ENCODE results near the gene SEMA3C.

Gene SEMA3C

DNA sequence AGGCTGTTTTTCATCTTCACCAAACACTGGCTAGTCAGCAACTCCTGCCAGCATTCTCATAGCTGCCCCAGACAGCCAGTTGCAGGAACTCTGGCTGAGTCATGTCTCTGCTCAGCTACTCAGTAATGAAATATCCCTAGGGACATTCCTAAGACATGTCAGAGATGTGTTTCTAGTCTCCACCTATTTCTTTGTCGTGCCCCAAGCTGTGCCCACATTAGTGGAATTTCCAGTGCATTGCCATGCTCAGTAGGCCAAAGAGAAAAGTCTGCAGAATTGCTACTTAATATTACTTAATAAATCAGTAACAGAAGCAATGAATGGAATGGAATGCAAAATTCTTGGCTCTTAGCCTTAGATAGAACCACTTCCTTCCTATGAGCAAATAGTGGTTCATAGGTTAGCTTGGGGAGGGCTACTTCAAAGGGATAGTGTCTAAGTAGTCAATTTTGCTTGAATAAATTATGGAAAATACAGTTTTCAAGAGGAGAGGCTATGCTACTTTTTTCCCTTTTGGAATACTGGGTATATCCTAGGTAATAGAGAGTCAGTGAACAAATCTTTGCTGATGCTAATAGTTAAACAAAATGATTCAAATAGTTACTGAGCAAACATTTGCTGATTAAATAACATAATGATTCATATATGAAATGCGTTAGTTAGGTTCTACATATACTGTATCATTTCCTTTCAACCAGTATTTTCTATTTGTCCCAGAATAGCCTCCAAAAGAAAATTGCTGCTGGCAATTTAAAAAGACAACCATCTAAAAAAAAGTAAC is 23.6 kb upstream of the SEMA3C start:
- peak; percentile 93 for DNase-seq (ENCODE audit: low read depth)
- TF ChIP-seq, protein P1, sequence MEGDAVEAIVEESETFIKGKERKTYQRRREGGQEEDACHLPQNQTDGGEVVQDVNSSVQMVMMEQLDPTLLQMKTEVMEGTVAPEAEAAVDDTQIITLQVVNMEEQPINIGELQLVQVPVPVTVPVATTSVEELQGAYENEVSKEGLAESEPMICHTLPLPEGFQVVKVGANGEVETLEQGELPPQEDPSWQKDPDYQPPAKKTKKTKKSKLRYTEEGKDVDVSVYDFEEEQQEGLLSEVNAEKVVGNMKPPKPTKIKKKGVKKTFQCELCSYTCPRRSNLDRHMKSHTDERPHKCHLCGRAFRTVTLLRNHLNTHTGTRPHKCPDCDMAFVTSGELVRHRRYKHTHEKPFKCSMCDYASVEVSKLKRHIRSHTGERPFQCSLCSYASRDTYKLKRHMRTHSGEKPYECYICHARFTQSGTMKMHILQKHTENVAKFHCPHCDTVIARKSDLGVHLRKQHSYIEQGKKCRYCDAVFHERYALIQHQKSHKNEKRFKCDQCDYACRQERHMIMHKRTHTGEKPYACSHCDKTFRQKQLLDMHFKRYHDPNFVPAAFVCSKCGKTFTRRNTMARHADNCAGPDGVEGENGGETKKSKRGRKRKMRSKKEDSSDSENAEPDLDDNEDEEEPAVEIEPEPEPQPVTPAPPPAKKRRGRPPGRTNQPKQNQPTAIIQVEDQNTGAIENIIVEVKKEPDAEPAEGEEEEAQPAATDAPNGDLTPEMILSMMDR (IDR thresholded peaks at IDR 0.05; ENCODE audit: low read depth, low read length, missing control alignments), result no peak
- H3K4me3 ChIP-seq (ENCODE audit: low read depth, low read length), result no peak overlapping the region
- in situ Hi-C loops (cut with HindIII; ENCODE audit: low sequenced_read_pairs), result no loop called here

DNA sequence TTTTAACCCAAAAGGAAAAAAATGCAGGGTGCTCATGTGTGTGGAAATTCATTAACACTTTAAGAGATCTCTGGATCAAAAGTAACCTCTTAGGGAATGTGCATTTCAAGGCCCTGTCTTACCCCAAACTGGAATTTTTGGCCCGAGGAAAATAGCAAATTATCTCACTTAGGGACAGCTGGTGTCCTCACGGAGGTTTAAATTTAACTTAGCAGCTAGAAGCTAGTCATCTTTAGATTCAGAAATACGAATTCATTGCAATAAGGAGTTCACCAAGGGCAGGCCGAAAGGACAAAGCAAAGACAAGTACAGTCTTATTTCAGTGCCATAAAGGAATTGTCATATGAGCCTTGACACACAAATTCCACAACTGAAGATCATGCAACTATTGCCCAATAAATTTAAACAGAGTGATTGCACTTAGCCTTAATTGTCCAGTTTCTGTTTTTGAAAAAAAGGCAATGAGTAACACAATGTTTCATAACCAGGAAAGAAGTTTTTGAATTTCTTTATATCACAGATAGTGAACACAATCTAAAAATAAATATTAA is 22.4 kb upstream of the SEMA3C start:
- TF ChIP-seq, protein P1 (IDR thresholded peaks at IDR 0.05; ENCODE audit: low read depth, low read length, missing control alignments), result no peak
- no peak overlapping the region for H3K4me3 ChIP-seq (ENCODE audit: low read depth, low read length)
- DNase-seq (ENCODE audit: low read depth), result no peak
- in situ Hi-C loops (cut with HindIII; ENCODE audit: low sequenced_read_pairs), result no loop called here

DNA sequence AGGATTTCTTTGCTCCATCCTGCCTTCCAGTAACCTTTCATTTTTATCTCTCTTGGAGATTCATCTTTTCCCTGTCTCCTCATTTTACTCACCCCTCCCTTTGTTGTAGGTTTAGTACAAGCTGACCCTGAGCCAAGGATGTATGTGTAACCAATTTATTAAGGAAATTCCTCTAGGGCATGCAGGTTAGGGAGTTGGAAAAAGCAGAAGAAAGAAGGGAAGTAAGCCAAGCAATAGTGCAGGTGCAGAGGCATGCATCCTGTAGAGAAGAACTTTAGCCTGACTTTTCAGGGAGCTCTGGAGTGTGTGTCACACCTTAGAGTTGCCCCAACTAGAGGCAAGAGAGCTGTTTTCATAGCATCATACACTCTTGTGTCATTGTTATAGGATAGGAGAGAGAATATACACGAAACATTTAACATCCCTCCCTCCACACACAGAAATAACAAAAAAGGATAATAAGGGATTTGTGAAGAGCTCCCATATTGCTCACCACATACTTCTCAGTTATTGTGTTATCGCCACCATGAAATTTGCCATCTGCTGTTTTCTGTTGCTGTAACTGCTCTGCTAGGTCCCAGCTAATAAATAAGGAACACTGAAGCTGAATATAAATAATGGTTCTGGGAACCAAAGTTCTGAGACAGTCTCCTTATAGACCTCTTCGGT is 21.8 kb upstream of the SEMA3C start:
- TF ChIP-seq, protein P1 (IDR thresholded peaks at IDR 0.05; ENCODE audit: low read depth, low read length, missing control alignments), result no peak
- in situ Hi-C loops (cut with HindIII; ENCODE audit: low sequenced_read_pairs), result no loop called here
- DNase-seq (ENCODE audit: low read depth), result no peak
- H3K4me3 ChIP-seq (ENCODE audit: low read depth, low read length), result no peak overlapping the region

DNA sequence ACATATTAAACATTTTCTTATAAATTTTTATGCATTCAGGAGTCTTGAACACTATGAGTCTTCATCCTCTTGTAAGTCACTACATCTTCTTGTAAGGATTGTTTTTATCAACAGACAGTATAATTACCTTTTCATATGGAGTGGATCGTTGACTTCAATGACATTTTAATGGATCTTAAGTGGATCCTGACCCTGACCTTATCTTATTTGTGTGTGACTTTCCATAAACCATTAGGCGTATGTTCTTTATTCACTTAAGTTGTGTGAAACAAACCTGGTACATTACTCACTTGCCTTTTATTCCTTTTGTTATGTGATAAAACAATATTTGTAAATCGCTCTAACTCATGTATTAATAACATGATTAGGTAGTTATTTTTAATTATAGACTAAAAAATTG is 18.5 kb upstream of the SEMA3C start:
- TF ChIP-seq, protein P1 (IDR thresholded peaks at IDR 0.05; ENCODE audit: low read depth, low read length, missing control alignments), result no peak
- in situ Hi-C loops (cut with HindIII; ENCODE audit: low sequenced_read_pairs), result no loop called here
- no peak for DNase-seq (ENCODE audit: low read depth)
- no peak overlapping the region for H3K4me3 ChIP-seq (ENCODE audit: low read depth, low read length)

DNA sequence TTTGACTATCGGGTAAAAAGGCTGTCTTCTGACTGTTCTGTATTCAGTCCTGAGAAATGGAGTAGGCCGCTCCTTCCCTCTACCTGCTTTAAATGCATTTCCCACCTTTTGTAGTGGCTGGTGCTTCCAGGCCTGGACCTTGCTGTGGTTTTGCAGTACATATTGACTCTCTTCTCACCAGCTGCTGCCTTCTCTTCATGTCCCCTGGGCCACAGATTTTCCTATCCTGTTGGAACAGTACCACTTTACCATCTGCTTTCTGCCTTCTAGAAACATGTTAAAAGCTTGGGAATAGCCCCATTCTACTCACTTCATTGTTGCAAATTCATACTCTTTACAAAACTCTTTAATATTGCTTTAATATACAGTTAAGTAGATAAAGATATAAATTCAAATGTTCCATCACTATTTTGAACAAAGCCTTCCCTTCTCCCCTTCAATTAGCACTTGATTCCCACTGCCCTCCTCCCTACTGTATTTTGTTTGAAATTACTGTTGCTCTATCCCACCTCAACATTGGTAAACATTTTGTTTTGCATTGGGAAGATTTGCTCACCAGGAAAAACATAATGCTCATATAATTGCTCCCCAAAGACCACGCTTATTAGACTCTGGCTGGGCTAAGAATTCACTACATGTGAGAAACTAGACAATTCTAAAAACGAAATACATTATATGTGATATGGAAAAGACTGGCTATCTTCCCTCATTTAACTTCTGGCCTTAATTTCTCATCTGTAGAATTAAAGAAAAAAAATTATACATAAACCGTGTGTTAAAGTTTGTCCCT is 17.3 kb upstream of the SEMA3C start:
- no peak for DNase-seq (ENCODE audit: low read depth)
- no peak overlapping the region for H3K4me3 ChIP-seq (ENCODE audit: low read depth, low read length)
- TF ChIP-seq, protein P1 (IDR thresholded peaks at IDR 0.05; ENCODE audit: low read depth, low read length, missing control alignments), result no peak
- in situ Hi-C loops (cut with HindIII; ENCODE audit: low sequenced_read_pairs), result no loop called here

DNA sequence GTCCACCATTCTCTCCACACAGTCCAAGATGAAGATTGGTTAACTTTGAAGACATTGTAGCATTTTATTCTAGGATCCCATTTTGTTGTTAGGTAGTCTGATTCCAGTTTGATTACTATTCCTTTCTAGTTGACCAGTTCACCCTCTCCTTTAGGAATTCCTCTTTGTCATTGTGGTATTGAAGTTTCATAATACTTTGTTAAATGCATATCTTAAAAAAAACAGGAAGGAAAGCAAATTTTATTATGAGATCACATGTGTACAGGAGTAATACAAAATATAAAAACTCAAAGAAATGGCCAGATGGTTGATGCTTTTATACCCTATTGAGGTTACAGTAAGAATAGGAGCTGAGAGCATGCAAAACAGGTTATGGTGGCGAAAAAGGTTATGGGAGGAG is 15.5 kb upstream of the SEMA3C start:
- no peak for DNase-seq (ENCODE audit: low read depth)
- in situ Hi-C loops (cut with HindIII; ENCODE audit: low sequenced_read_pairs), result no loop called here
- H3K4me3 ChIP-seq (ENCODE audit: low read depth, low read length), result no peak overlapping the region
- TF ChIP-seq, protein P1 (IDR thresholded peaks at IDR 0.05; ENCODE audit: low read depth, low read length, missing control alignments), result no peak

Data from astrocyte of the cerebellum (primary cell).